KMS-11 (cell line): Measurements from ENCODE around the gene POLR2F.

Experiments used
- H2AFZ ChIP-seq: fragments of 200-600 bp; sonication (generic); 2 replicates; pipeline ENCODE4 v1.6.1; 2016; ENCODE audit warnings: antibody characterized with exemption, mixed run types, low read depth
- H3K27ac ChIP-seq: fragments of 200-600 bp; sonication (generic); 2 replicates; pipeline ENCODE4 v1.6.1; 2016; ENCODE audit warnings: mild to moderate bottlenecking, mixed run types
- H3K27me3 ChIP-seq: fragments of 200-600 bp; sonication (generic); 2 replicates; pipeline ENCODE4 v1.6.1; 2017; ENCODE audit warnings: mild to moderate bottlenecking, low read depth, mixed run types, moderate library complexity; ENCODE audit not compliant: insufficient read depth
- H3K36me3 ChIP-seq: fragments of 200-600 bp; sonication (generic); 2 replicates; pipeline ENCODE4 v1.6.1; 2017; ENCODE audit warnings: mild to moderate bottlenecking, mixed run types; ENCODE audit not compliant: insufficient read depth
- H3K4me1 ChIP-seq: fragments of 200-600 bp; sonication (generic); 2 replicates; pipeline ENCODE4 v1.6.1; 2016; ENCODE audit warnings: mild to moderate bottlenecking, low read depth, mixed run types; ENCODE audit not compliant: poor library complexity, severe bottlenecking
- H3K4me2 ChIP-seq: fragments of 200-600 bp; sonication (generic); 2 replicates; pipeline ENCODE4 v1.7.0; 2016; ENCODE audit warnings: mild to moderate bottlenecking, mixed run types
- H3K4me3 ChIP-seq: fragments of 200-600 bp; sonication (generic); IDR thresholded peaks from 2 replicates; pipeline ENCODE4 v1.6.1; 2017; ENCODE audit warnings: low read depth, low read length, mixed read lengths; ENCODE audit not compliant: insufficient read depth
- H3K79me2 ChIP-seq: fragments of 200-600 bp; sonication (generic); 2 replicates; pipeline ENCODE4 v1.6.1; 2016; ENCODE audit warnings: low read depth, mixed run types; ENCODE audit not compliant: insufficient read depth
- H3K9ac ChIP-seq: fragments of 200-600 bp; sonication (generic); 2 replicates; pipeline ENCODE4 v1.6.1; 2016; ENCODE audit warnings: mild to moderate bottlenecking, mixed run types
- H4K20me1 ChIP-seq: fragments of 200-600 bp; sonication (generic); 2 replicates; pipeline ENCODE4 v1.6.1; 2016; ENCODE audit warnings: mild to moderate bottlenecking, mixed run types; ENCODE audit not compliant: insufficient read depth
- TF ChIP-seq, protein P1 (sequence below): fragments of 200-600 bp; sonication (generic); conservative IDR thresholded peaks from 2 replicates; pipeline ENCODE4 v1.6.1; 2017; ENCODE audit warnings: low read depth, mild to moderate bottlenecking, antibody characterized with exemption, low read length, moderate library complexity, mixed read lengths

The POLR2F gene

DNA sequence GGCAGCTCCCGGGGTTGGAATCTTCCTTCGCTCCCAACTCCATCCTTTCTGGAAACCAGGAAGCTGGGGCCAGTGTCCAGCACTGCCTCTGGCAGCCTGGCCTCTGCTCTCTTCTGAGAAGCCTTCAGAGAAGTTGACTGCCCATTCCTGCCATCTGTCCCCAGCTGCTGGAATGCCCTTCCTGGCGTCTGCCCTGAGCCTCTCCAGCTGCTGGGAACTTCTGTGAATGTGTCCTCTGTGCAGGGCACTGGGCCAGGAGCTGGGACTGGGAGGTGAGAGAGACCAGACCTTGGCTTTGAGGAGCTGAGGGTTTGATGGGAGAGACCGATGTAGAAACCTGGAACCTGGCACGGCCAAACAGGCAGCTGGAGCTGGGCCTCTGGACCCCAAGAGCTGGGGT lies 36.8 kb downstream of the POLR2F start:
- H3K4me1 ChIP-seq: no peaks in the 10 kb centered on the region
- H3K9ac ChIP-seq: no peak overlapping the region
- no peak overlapping the region for H2AFZ ChIP-seq
- TF ChIP-seq, protein P1, sequence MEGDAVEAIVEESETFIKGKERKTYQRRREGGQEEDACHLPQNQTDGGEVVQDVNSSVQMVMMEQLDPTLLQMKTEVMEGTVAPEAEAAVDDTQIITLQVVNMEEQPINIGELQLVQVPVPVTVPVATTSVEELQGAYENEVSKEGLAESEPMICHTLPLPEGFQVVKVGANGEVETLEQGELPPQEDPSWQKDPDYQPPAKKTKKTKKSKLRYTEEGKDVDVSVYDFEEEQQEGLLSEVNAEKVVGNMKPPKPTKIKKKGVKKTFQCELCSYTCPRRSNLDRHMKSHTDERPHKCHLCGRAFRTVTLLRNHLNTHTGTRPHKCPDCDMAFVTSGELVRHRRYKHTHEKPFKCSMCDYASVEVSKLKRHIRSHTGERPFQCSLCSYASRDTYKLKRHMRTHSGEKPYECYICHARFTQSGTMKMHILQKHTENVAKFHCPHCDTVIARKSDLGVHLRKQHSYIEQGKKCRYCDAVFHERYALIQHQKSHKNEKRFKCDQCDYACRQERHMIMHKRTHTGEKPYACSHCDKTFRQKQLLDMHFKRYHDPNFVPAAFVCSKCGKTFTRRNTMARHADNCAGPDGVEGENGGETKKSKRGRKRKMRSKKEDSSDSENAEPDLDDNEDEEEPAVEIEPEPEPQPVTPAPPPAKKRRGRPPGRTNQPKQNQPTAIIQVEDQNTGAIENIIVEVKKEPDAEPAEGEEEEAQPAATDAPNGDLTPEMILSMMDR: no peak
- no peak overlapping the region for H3K4me2 ChIP-seq
- no peaks in the 10 kb centered on the region for H4K20me1 ChIP-seq
- H3K27me3 ChIP-seq: no peaks in the 10 kb centered on the region
- no peak overlapping the region for H3K27ac ChIP-seq
- H3K36me3 ChIP-seq: no peaks in the 10 kb centered on the region
- H3K4me3 ChIP-seq: no peak overlapping the region
- no peaks in the 10 kb centered on the region for H3K79me2 ChIP-seq

DNA sequence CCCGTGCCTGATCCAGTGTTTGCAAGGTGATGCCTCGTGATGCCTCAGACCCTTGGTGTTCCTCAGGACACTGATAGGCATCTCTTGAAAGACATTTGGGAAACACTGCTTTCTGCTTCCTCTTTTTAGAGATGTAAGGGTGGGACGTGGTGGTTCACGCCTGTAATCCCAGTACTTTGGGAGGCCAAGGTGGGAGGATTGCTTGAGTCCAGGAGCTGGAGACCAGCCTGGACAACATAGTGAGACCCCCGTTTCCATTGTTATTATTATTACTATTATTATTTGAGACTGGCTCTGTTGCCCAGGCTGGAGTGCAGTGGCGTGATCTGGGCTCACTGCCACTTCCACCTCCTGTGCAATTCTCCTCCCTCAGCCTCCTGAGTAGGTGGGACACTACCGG lies 37.4 kb downstream of the POLR2F start:
- Histone ChIP-seq H3K79me2 (no peaks in the 10 kb centered on the region), H3K27me3 (no peaks in the 10 kb centered on the region), H3K4me1 (no peaks in the 10 kb centered on the region)

DNA sequence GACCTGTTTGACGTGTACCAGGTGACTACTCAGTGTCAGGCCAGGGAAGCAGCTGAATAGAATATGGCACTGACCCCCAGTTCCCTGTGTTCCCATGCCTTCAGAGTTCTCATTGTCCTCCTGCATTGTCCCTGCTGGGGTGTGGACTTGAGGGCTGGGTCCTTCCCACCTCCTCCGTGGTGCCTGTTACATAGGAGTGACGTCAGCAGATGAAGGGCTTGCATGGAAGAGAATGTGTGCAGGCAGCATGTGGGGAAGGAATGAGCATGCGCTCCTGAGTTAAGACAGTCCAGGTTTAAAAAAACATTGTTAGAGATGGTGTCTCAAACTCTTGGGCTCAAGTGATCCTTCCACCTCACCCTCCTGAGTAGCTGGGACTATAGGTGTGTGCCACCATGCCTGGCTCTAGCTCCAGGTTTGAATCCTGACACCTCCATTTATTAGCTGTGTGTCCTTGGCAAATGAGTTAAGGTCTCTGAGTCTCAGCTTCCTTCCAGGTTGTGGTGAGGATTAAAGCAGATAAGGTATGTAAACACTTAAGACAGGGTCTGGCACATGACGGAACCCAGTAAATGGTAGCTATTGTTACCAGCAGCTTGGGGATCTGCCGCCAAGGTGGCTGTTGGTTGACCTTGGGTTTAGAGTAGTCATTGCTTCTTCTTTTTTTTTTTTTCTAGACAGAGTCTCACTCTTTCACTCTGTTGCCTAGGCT lies 38.4 kb downstream of the POLR2F start:
- H4K20me1 ChIP-seq: no peaks in the 10 kb centered on the region
- H3K4me2 ChIP-seq: no peak overlapping the region

More for the DNA sequence above, 37.4 kb downstream of the POLR2F start:
- no peak overlapping the region for H3K4me3 ChIP-seq
- no peak overlapping the region for H2AFZ ChIP-seq
- no peak overlapping the region for H3K4me2 ChIP-seq
- no peak overlapping the region for H3K27ac ChIP-seq
- no peaks in the 10 kb centered on the region for H4K20me1 ChIP-seq
- TF ChIP-seq, protein P1: no peak
- H3K9ac ChIP-seq: no peak overlapping the region
- H3K36me3 ChIP-seq: no peaks in the 10 kb centered on the region

DNA sequence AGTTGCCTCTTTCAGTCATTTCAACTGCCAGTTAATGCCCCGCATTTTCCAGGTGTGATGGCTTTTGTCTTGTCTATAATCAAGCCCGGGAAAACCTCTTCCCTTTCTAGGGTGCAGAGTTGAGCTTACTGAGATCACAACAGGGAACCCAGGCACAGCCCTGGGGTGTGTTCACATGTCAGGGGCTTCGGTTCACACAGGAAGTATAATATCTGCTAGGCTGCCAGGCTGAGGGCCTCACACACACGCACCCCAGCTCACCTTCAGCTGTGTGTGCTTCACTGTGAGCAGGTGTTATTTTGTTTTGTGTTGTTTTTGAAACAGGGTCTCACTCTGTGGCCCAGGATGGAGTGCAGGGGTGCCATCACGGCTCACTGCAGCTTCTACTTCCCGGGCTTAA lies 40.5 kb downstream of the POLR2F start:
- Histone ChIP-seq H3K27ac (no peak overlapping the region), H3K79me2 (no peaks in the 10 kb centered on the region), H3K27me3 (no peaks in the 10 kb centered on the region), H3K4me1 (no peaks in the 10 kb centered on the region), H3K36me3 (no peaks in the 10 kb centered on the region), H3K9ac (no peak overlapping the region), H4K20me1 (no peaks in the 10 kb centered on the region), H3K4me3 (no peak overlapping the region), H2AFZ (no peak overlapping the region), H3K4me2 (no peak overlapping the region)
- TF ChIP-seq, protein P1: no peak

More for the DNA sequence above, 38.4 kb downstream of the POLR2F start:
- no peak overlapping the region for H2AFZ ChIP-seq
- H3K27ac ChIP-seq: no peak overlapping the region
- H3K27me3 ChIP-seq: no peaks in the 10 kb centered on the region
- no peaks in the 10 kb centered on the region for H3K36me3 ChIP-seq
- H3K79me2 ChIP-seq: no peaks in the 10 kb centered on the region
- H3K4me1 ChIP-seq: no peaks in the 10 kb centered on the region
- TF ChIP-seq, protein P1: no peak
- H3K9ac ChIP-seq: no peak overlapping the region
- no peak overlapping the region for H3K4me3 ChIP-seq
